DMS153 (cell line): ENCODE results near the gene CCDC59.
A peak's percentile ranks its signal among the peaks of the same experiment; 100 is the strongest.
"Not testable (repeated sequence)": the region's sequence is repeated elsewhere in the genome, so short reads cannot be mapped to it uniquely, and the experiment has no call there.

Experiments used
- DNase-seq: peaks from one replicate; lab custom pipeline; 2025; lab: John Stamatoyannopoulos, UW

The CCDC59 gene

GRCh38 chr12:82358200-82359114 is at the start of gene CCDC59, which contains the start of gene METTL25:
Gene CCDC59 (minus strand): TSS chr12:82358387. CDS start chr12:82358376, 11 bp downstream.
Gene METTL25 (plus strand): TSS chr12:82358529. CDS start chr12:82358566, 37 bp downstream.
- peak; percentile 96 for DNase-seq

GRCh38 chr12:82407481-82407880 is 49.3 kb upstream of the CCDC59 start:
- no peak for DNase-seq

GRCh38 chr12:82406651-82407050 is 48.5 kb upstream of the CCDC59 start:
- no peak for DNase-seq

GRCh38 chr12:82400819-82401218 is 42.6 kb upstream of the CCDC59 start:
- DNase-seq: no peak

DNA sequence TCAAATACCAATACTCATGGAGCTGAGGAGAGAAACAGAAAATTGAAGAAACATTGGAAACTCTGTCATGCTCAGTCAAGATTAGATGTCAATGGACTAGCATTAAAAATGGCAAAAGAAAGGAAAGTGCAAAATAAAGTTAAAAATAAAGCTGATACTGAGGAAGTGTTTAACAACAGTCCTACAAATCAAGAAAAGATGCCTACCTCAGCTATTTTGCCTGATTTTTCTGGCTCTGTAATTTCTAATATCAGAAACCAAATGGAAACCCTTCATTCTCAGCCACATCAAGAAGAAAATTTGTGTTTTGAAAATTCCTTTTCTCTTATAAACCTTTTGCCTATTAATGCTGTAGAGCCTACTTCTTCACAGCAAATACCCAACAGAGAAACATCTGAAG is 40.7 kb upstream of the CCDC59 start:
- no peak for DNase-seq

GRCh38 chr12:82383930-82384552 is 25.9 kb upstream of the CCDC59 start:
- no peak for DNase-seq

DNA sequence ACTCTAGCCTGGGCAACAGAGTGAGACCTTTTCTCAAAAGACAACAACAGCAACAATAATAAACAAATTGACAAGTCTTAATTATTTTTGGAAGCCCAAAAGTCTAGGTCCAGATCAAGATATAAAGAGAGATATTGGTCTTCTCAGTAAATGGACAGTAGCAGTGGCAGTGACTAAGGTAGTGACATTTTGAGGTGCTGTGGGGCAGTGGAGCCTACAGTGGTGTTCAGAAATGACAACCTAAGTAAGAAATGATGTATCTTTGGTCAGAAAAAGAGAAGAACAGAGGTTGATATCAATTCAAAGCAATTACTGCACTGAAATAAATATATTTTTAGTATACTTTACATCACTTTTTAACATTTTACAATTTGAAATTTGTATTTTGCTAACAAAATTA is 20.8 kb upstream of the CCDC59 start:
- DNase-seq: no peak

GRCh38 chr12:82375201-82375600 is 17.0 kb upstream of the CCDC59 start:
- no peak for DNase-seq

- no peak for DNase-seq
Observed at GRCh38 chr12:82366197-82366596, 8.0 kb upstream of the CCDC59 start.

GRCh38 chr12:82363990-82364389 is 5.8 kb upstream of the CCDC59 start:
- DNase-seq: no peak

DNA sequence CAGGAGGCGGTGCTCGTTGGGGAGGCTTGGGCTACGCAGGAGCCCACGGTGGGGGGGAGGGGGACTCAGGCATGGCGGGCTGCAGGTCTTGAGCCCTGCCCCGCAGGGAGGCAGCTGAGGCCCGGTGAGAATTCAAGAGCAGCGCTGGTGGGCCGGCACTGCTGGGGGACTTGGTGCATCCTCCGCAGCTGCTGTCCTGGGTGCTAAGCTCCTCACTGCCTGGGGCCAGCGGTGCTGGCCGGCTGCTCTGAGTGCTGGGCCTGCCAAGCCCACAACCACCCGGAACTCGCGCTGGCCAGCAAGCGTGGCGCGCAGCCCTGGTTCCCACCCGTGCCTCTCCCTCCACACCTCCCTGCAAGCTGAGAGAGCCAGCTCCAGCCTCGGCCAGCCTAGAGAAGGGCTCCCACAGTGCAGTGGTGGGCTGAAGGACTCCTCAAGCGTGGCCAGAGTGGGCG is 3.3 kb upstream of the CCDC59 start:
- DNase-seq: no peak

DNA sequence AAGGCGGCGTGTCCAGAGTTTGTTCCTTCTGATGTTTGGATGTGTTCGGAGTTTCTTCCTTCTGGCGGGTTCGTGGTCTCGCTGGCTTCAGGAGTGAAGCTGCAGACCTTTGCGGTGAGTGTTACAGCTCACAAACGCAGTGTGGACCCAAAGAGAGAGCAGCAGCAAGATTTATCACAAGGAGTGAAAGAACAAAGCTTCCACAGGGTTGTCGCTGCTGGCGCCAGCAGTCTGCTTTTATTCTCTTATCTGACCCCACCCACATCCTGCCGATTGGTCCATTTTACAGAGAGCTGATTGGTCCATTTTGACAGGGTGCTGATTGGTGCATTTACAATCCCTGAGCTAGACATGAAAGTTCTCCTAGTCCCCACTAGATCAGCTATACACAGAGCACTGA is 2.6 kb upstream of the CCDC59 start:
- DNase-seq: not testable (repeated sequence)

DNA sequence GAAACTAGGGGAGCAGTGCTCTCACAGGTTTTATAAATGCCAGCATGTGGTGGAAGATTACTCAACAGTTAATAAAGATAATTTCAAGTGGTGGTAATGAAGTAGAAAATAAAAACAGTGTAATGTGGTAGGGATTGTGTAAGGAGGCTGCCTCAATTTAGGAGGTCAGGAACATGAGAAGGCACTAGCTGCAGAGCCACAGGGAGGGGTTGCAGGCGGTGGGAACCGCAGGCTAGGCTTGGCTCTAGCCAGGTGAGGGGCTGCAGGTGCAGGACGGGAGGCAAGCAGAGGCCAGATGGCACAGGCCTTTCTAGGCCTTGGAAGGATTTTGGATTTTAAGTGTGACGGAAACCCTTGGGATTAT is 910 bp upstream of the CCDC59 start:
- no peak for DNase-seq

DNA sequence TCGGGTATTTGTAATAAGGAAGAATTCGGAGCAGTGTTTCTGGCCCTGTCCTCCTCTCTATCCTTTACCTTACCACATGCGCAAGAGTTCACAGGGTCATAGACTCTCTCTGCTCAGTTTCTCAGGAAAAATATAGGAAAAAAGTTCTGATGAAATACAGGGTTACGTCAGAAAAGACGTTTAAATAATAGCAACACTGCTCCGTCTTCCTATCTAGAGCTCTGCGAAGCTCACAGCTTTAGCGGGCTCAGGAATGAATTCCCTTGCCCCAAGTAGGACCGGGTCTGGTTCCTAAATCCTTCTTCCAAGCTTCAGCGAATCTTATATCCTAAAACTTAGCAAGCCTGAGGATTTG is 365 bp downstream of the CCDC59 start:
- DNase-seq: no peak

DNA sequence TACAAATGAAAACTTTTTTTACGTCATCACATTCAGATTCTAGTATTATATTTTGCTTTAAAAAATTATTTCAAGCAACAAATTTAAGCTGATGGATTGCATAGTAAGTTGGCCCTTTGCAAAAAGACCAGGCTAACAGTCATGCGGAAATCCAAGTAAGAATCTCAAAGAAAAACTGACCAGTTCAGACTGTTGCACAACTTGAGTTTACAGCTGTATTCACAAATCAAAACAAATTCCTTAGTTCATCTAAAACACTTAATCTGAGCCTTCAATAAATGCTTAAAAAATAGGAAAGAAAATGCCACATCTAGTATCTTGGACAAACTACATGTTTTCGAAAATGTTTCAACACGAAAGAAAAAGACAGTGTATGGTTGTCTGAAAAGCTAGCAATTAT is 847 bp downstream of the CCDC59 start:
- DNase-seq: no peak

DNA sequence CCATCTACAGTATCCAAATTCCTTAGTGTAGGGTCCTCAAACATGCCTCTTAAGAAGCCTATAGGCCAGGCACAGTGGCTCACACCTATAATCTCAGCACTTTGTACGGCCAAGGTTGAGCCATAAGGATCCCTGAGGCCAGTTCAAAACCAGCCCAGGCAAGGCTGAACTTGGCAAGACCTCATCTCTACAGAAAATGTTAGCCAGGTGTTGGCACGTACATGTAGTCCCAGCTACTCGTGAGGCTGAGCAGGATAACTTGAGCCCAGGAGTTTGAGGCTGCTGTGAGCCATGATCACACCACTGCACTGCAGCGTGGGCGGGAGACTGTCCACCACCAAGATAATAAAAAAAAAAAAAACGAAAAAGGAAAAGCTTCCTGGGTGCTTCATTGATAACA is 6.8 kb downstream of the CCDC59 start:
- no peak for DNase-seq

DNA sequence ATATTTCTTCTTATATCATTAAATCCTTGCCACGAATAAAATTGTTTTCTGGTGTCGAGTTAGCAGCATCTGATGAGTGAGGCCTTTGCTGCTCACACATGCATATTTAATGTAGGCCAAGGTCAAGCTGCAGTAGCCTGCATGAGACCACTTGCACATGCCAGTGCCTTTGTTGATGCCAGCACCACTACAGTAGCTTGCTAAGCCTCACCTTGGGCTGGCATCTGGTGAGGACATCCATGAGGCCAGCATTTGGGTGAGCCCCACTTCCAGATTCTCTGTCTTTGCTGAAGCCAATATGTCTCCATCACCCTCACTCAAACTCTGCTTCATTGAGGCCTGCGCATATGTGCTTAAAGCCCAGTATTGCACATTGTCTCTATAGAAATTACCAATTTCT is 8.0 kb downstream of the CCDC59 start:
- DNase-seq: no peak

DNA sequence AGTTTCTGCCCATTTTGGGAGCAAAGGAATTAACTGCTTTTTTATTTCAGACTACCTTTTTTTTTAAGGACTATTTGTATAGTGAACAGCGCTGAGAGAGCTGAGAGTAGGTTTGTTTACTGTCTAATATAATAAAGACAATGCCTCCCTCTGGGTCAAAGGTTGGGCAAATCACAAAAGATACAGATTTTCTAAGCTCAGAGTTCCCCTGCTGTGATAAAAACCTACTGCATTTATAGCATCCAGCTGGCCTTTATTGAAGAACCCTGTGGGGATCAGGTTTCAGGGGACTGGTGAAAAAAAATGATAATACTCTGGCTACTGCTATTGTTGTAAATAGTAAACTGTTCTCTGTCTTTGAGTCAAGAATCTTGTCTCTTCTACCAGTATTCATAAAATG is 28.7 kb downstream of the CCDC59 start:
- DNase-seq: peak; percentile 92

DNA sequence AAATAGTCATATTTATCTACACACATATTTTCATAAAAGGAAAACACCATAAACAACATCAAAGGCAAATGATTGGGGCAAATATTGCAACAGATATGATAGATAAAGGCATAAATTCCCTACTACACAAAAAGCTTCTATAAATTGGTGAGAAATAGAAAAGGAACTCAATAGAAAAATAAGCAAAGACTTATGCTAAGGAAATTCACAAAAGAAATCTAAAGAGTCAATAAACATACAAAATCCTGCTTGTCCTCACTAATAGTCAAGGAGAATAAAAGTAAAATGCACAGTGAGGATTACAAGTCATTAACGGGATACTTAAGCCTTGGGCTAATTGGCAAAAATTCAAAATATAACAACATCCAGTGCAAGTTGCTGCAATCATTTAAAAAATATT is 30.3 kb downstream of the CCDC59 start:
- no peak for DNase-seq

GRCh38 chr12:82326905-82327503 is 31.2 kb downstream of the CCDC59 start:
- peak; percentile 10 for DNase-seq

DNA sequence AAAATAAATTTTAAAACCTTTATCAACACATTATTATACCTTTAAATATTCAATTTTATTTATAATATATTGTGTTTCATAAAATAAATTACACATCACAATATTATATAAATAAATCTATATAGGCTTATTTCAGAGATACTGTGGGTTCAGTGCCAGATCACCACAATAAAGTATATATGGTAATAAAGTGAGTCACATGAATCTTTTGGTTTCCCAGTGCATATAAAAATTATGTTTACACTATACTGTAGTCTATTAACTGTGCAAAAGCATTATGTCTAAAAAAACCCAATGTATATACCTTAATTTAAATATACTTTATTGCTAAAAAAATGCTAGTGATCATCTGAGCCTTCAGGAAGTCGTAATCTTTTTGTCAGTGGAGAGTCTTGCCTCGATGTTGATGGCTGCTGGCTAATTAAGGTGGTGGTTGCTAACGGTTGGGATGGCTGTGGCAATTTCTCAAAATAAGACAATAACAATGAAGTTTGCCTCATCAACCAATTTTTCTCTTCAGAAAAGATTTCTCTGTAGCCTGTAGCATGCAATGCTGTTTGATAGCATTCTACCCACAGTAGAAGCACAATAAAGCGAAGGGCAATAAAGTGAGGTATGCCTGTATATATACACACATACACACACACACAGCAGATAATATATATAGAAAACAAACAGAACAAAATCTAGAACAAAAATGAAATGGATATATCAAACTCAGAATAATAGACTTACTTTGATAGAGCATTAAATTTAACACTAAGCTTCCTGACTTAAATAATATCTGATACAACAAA is 32.4 kb downstream of the CCDC59 start:
- DNase-seq: peak; percentile 33

GRCh38 chr12:82319276-82319675 is 38.9 kb downstream of the CCDC59 start:
- no peak for DNase-seq
